Stimulated activated CD4-positive, alpha-beta T cell treated with anti-CD3 and anti-CD28 coated beads, Interleukin-2, amount 100 ng/mL, for 48 hours (primary cell): ENCODE data around the gene DIMT1.

ENCODE experiments used
- DNase-seq, 2 donors: peaks; one replicate each; pipeline ENCODE4 v3.0.0-alpha.2; 2020

DIMT1 gene

GRCh38 chr5:62403411-62404250 lies at the start of gene DIMT1:
TSS of gene DIMT1 (minus strand) at chr5:62403905. CDS start at chr5:62403772, 133 bp downstream.
- DNase-seq = peak; percentile 85 to 89

DNA sequence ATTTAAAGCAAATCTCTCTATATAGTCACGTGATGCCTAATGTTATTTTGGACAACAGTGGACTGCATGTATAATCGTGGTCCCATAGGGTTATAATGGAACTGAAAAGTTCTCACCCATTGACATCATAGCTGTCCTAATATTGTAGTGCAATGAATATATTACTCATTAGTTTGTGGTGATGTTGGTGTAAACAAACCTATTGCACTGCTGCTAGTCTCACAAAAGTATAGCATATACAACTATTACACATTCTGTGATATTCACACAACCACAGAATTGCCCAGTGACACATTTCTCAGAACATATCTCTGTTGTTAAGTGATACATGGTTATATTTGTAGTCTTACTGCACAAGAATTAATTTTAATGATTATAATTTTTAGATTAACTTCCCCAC lies 46.6 kb upstream of the DIMT1 start:
- DNase-seq = no peak

DNA sequence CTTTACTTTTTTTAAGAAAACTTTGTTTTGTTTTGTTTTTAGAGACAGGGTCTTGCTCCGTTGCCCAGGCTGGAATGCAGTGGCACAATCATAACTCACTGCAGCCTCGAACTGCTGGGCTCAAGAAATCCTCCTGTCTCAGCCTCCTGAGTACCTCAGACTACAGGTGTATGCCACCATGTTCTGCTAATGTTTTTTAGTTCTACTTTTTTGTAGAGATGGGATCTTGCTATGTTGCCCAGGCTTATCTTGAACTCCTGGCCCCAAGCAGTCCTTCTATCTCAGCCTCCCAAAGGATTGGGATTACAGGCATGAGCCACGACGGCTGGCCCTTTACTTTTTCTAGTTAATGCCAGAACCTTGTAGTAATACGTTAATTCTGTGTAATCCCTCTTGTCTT lies 44.8 kb upstream of the DIMT1 start:
- no peak for DNase-seq

GRCh38 chr5:62432621-62433064 lies 28.9 kb upstream of the DIMT1 start:
- no peak for DNase-seq

DNA sequence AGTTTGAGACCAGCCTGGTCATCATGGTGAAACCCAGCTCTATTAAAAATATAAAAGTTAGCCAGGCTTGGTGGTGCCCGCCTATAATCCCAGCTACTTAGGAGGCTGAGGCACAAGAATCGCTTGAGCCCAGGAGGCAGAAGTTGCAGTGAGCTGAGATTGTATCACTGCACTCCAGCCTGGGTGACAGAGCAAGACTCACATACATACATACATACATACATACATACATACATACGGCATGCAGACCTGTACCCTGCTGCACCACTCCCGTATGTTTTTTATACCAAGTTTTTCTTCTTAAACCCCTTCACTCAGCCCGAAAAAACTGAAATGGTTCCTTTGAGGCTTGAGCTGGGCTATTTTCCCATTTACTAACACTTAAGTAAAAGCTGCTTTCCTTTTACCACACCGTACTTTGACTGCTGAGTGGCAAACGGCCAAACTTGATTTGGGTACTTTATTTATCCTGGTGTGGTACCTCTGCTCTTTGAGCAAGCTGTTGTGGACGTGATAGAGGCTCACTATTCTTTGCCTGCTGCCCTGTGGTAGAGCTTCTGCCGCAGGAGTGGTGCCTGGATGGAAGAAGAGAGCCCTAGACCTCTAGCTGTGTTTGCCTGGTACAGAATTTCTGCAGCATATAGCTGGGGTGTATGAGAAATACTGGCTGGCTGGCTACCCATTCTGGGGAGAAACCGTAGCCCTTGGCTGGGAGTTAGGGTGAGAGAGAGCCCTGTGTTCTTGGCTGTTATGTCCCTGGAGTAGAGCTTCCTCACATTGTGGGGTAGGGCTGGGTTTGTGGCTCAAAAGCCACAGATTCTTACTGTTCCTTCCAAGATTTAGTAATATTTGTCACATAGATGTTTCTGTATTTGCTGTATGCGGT lies 28.3 kb upstream of the DIMT1 start:
- DNase-seq = no peak

GRCh38 chr5:62424763-62425162 lies 21.1 kb upstream of the DIMT1 start:
- DNase-seq = no peak

DNA sequence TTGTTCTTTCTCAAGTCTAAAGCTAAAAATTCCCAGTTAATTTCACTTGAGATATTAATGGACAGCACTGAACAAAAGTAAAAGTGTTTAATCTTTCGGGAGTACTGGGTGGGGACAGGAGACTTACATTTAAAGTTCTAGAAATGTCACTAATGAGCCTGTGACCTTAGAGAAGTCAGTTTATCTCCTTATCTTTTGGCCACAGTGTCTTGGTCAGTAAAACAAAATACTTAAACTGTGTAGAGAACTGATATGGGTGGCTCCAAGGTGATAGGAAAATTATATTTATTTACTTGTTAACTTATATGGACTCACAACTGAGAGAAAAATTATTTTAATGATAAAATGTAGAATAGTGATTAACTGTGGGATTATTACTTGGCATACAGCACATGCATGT lies 17.7 kb upstream of the DIMT1 start:
- DNase-seq = no peak

DNA sequence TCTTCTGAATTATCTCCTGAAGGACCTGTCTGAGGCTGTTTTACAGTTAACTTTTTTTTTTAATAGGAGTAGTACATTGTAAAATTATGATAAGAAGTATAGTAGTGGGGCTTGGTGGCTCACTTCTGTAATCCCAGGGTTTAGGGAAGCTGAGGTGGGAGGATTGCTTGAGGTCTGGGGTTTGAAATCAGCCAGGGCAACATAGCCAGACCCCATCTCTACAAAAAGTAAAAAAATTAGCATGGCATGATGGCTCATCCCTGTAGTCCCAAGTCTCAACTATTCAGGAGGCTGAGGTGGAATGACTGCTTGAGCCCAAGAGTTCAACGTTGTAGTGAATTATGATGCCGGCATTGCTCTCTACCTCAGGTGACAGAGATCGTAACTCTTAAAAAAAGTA lies 15.9 kb upstream of the DIMT1 start:
- DNase-seq = no peak

GRCh38 chr5:62418462-62419076 lies 14.9 kb upstream of the DIMT1 start:
- DNase-seq = no peak

GRCh38 chr5:62413711-62414110 lies 10.0 kb upstream of the DIMT1 start:
- no peak for DNase-seq

DNA sequence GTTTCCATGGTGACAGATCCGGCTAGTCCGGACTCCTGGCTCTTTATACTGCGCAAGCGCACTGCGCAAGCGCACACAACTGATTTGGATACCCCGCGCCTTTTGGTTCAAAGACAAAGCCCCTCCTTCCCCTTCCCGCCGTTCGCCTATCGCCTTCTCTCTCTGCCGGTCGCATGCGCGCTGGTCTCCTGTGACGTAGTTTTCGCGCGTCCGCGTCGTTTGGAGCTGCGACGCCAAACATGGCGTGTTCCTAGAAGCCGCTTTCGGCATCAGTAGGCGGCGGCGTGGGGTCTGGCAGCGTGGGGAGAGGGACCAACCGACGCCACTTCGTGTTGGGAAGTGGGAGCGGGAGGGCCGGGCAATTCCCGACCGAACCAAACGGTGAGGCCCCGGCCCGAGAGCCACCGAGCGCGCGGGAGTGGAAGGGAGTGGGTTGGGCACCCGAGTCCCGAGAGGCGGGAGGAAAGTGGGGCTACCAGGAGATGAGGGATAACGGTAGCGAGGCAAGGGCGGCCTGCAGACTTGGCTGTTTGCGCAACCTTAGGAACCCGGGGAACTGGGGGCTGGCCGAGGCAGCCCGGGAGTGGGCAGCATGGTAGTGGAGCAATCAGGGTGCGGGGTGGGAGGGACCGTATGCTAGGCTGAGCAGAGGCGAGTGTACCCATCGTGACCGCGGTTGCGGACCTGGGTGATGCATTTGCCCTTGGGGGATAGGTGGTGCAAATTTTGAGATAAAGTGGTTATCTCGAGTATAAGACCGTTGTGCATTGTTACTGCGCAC lies 9.0 kb upstream of the DIMT1 start, which contains the start of gene IPO11:
Gene IPO11, plus strand, starts transcription at position 215 of the 781 bp plus-strand sequence. CDS start 24,517 bp downstream, outside the sequence.
- DNase-seq = peak; percentile 97 to 98

GRCh38 chr5:62395210-62395950 lies 8.3 kb downstream of the DIMT1 start:
- DNase-seq = no peak

DNA sequence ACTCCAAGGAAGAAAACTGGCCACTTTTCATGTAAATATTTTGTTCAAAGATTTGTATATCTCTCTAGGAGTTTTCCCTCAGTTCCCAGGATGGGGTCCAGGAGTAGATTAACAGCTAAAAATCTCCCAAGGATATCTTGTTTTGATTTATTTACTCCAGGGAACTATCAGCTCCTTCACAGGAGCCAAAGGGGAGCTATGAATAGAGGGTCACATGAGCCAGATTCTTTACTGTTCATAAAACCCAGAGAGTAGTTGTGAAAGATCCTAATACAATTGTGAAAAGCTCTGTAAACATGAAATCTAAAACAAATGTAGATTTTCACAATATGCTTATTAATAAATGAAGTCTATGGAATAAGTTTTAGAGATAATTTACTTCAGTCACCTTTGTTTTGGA lies 16.9 kb downstream of the DIMT1 start:
- DNase-seq = no peak

GRCh38 chr5:62385816-62386400 lies 17.8 kb downstream of the DIMT1 start:
- DNase-seq = no peak

GRCh38 chr5:62385131-62385530 lies 18.6 kb downstream of the DIMT1 start:
- DNase-seq = no peak

- DNase-seq = no peak
Observed at GRCh38 chr5:62376064-62376463, 27.6 kb downstream of the DIMT1 start.

- no peak for DNase-seq
Observed at GRCh38 chr5:62375627-62376026, 28.1 kb downstream of the DIMT1 start.

DNA sequence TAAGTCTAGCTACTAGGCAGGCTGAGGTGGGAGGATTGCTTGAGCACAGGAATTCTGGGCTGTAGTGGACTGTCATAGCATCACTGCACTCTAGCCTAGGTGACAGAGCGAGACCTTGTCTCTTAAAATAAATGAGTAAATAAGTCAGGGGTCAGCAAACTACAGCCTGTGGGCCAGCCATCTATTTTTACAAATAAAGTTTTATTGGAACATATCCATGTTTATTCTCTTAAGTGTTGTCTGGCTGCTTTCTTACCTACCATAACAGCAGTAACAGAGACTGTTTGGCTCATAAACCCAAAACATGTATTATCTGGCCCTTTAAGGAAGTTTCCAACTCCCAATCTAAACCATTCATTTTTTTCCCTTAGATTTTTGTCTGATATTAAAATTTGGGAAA lies 29.6 kb downstream of the DIMT1 start:
- DNase-seq = no peak

DNA sequence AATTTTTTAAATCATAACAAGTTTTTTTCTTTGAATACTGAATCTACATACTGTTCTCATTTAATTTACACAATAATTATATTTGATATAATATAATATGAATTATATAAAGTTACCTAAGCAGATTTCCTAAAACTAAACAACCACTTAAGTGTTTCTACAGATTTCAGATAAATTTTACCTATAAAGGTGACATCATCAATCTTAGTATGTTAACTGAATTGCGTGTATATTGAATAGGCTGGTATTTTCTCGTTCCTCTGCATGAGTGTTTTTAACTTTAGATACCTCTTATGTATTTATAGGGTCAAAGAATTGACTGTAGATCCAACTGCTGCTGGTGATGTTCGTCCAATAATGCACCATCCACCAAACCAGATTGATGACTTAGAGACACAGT lies 30.3 kb downstream of the DIMT1 start:
- no peak for DNase-seq

GRCh38 chr5:62372600-62372999 lies 31.1 kb downstream of the DIMT1 start:
- no peak for DNase-seq

DNA sequence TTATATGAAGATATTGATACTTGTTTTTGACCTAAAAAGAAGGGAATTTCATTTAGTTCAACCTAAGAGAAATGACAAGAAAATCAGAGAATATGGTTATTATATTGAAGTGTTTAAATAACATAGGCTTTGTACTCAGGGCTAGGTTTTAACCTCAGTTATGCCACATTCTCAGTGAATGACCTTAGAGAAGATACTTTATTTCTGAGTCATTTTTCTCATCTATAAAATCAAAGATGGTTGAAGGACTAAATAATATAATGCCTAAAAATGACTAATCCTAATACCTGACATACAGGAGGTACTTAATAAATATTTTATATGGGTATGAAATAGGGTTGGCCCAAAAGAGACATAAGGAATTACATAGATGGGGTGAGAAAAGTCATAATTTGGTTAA lies 32.3 kb downstream of the DIMT1 start:
- no peak for DNase-seq
